A172 (cell line): ENCODE results near the gene CHKA. TPM values are rescaled to one million over a fixed set of nuclear protein-coding genes. Genes with fewer than 3 reads are reported as not detected.

Experiments used
- DNase-seq: peaks from one replicate; pipeline ENCODE4 v3.0.0-alpha.2; 2015; ENCODE audit warnings: low spot score
- total RNA-seq: library from RNA; depleted of rRNA; stranded (reverse); fragments of >200 nt; shearing (Covaris generic); gene quantifications from 2 replicates; pipeline ENCODE4 v1.2.3, GENCODE V29; 2014

The CHKA gene
- total RNA-seq, 1 experiment from 2014 or later, result 26.9 TPM

- no peak for DNase-seq
Measured at GRCh38 chr11:68047437-68048290, 73.5 kb downstream of the CHKA start.

GRCh38 chr11:68044898-68045351 is 76.3 kb downstream of the CHKA start:
- no peak for DNase-seq

GRCh38 chr11:68044145-68044813 is 76.9 kb downstream of the CHKA start:
- no peak for DNase-seq

DNA sequence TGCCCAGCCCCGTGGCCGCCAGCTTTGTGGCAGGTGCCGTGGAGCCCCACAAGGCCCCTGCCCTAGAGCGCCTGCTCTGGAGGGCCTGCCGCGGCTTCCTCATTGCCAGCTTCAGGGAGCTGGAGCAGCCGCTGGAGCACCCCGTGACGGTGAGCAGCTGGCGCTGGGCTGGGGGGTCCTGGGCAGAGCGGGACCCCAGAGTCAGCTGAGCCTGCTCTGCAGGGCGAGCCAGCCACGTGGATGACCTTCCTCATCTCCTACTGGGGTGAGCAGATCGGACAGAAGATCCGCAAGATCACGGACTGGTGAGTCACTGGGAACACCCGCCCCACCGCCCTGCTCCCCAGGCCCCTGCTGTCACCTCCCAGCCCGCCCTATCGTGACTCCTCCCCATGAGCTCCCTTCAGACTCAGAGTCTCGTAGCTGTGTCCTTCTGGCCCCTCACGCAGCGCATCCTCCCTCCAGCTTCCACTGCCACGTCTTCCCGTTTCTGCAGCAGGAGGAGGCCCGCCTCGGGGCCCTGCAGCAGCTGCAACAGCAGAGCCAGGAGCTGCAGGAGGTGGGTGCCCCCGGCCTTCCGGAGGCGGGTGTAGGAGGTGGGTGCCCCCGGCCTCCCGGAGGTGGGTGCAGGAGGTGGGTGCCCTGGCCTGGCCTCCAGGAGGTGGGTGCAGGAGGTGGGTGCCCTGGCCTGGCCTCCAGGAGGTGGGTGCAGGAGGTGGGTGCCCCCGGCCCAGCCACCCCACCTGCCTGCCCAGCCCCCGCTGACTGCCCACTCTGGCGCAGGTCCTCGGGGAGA is 77.6 kb downstream of the CHKA start:
- peak; percentile 96 for DNase-seq

DNA sequence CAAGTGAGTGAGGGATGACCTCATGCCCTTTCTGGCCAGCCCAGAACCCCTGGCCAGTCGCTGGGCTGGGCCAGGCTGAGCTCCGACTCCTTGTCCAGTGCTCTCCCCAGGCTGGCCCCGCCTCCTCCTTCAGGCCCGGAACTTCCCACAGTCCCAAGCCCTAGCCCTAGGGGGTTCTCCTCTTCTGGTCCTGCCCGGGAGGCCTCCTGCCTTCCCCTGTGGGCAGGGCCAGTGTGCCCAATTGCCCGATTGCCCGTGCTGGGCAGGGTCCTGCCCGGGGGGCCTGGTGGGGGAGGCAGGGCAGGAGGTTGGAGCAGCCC is 78.2 kb downstream of the CHKA start:
- DNase-seq, result peak; percentile 58

DNA sequence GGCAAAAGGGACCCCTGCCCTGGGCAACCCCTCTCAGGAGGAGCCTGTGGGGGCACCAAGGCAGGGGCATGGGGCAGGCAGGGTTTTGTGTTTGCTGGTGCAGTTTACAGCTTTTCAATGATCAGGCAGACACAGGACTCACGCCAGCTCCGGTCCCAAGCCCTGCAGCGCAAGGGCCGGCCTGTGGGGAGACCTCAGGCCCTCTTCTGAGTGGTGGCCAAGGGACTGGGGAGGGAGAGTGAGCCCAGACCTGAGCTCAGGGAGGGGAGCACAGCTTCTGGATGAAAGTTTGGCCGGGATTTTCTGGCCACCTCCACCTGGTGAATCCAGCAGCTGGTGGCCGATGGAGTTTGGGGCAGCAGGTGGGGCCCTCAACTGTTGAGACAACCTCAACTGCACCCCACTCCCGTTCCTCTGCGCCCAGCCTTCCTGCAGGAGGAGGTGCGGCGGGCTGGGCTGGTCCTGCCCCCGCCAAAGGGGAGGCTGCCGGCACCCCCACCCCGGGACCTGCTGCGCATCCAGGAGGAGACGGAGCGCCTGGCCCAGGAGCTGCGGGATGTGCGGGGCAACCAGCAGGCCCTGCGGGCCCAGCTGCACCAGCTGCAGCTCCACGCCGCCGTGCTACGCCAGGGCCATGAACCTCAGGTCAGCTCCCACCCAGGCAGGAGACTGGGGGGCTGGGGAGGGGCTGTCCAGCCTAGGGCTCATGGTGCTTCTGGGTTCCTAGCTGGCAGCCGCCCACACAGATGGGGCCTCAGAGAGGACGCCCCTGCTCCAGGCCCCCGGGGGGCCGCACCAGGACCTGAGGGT is 78.8 kb downstream of the CHKA start:
- no peak for DNase-seq

- no peak for DNase-seq
Measured at GRCh38 chr11:68041617-68042218, 79.5 kb downstream of the CHKA start.

- DNase-seq, result no peak
Measured at GRCh38 chr11:68040957-68041591, 80.1 kb downstream of the CHKA start.

GRCh38 chr11:68040101-68040956 is 80.9 kb downstream of the CHKA start:
- DNase-seq, result peak; percentile 65

GRCh38 chr11:68039526-68040086 is 81.6 kb downstream of the CHKA start:
- no peak for DNase-seq

DNA sequence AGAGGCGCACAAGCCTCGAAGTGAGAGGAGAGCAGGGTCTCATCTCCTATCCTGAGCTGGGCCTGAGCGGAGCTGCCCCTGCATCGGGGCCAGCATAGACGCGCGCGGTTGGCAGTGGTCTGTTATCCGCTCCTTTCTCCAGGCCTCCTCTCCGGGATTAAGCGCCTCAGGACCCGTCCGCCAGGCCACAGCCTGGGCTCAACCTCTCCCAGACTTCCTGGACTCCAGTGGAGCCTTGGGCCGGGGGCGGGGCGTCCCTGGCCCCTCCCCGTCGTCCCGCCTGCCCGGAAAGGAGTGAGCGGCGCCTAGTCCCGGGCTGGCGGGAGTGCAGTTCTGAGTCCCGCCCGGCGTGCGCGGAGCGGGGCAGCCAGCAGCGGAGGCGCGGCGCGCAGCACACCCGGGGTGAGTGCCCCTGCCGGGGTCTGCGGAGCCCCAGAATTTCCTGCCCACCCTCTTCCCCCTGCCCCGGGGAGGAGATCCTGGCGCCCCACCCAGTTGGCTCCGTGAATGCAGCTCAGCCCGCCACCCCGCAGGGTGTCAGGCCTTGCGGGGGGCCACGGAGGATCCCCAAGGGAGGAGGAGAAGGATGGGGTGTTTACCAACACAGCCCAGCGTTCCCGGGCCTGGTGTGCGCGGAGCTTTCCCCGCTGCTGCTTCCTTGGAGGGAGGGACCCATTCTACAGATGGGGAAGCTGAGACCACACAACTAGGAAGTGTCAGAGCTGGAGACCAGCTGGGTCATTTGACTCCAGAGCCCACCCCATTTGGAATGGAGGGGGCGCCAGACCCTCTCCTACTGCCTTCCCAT is 82.3 kb downstream of the CHKA start, which contains the start of gene TCIRG1:
TCIRG1 (plus strand) TSS at position 308 of the 808 bp plus-strand sequence. CDS start 2,247 bp downstream, outside the sequence.
- peak; percentile 80 for DNase-seq

DNA sequence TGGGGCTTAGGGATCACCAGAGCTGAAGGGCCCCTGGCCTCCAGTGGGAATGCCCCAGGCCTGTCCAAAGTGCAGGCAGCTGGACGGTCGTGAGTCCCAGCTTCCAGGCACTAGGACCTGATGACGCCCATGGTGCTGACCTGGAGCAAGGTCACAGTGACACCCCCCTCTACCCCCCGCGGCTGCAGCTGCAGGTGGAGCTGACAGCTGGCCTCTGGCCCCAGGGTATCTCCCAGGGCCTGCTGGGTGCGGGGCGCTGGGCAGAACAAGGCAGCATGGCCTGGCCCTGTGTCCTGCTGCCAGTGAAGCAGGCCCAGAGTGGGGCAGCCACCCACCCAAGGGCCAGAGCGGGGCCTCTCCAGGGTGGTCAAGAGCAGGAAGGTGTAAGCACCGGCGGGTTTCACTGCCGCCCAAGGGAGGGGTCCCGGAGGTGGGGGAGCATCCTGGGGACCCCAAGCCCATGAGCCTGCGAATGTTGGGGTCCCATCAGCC is 82.9 kb downstream of the CHKA start:
- DNase-seq, result no peak

- no peak for DNase-seq
Measured at GRCh38 chr11:68037411-68038225, 83.6 kb downstream of the CHKA start.

DNA sequence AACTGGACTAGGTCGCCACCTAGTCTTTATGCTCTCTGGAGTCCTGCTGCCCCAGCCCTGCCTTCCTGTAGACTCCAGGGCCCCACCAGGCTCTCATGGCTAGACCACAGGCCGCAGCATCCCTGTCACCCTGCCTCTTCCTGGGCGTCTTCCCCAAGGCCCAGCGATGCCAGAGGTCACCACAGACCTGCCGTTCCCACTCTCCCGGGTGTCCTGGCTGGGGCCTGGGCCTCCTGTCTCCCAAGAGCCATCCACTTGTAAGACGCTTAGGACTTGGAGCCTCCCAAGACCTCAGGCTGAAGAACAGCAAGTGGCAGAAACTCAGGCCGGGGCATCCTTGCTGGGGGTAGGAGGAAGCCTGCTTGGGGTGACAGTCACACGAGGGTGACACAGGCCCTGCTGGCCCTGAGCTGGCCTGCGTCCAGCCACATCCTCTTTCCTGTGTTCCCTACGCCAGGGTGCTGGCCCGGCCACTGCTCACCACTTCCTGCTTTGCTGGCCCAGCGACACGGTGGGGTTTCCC is 84.4 kb downstream of the CHKA start:
- DNase-seq, result no peak

- DNase-seq, result no peak
Measured at GRCh38 chr11:68036141-68036716, 85.0 kb downstream of the CHKA start.

DNA sequence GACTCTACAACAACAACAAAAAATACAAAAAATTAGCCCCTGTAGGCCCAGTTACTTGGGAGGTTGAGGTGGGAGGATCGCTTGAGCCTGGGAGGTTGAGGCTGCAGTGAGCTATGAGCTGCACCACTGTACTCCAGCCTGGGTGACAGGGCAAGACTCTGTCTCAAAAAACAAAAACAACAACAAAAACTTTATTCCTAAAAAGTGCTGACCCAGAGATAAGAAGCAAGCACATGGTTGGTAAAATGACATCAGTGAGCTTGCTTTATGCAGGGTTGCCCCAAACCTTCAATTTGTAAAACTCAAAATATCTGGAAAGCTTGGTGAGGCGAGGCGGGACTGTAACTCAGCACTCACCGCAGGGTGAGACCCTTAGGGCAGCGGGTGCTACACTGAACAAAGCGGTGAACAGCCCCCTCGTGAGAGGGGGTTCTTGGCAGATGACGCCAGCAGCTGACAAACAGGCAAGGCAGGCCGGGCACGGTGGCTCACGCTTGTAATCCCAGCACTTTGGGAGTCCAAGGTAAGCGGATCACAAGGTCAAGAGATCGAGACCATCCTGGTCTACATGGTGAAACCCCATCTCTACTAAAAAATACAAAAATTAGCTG is 85.8 kb downstream of the CHKA start:
- no peak for DNase-seq
